NCI-H128 (cell line): ENCODE results near the gene HES4.
"Not testable (repeated sequence)": the region's sequence is repeated elsewhere in the genome, so short reads cannot be mapped to it uniquely, and the experiment has no call there.

Experiments
- DNase-seq: peaks from one replicate; lab custom pipeline; 2025; ENCODE audit not compliant: unreplicated experiment; lab: John Stamatoyannopoulos, UW

The HES4 gene

DNA sequence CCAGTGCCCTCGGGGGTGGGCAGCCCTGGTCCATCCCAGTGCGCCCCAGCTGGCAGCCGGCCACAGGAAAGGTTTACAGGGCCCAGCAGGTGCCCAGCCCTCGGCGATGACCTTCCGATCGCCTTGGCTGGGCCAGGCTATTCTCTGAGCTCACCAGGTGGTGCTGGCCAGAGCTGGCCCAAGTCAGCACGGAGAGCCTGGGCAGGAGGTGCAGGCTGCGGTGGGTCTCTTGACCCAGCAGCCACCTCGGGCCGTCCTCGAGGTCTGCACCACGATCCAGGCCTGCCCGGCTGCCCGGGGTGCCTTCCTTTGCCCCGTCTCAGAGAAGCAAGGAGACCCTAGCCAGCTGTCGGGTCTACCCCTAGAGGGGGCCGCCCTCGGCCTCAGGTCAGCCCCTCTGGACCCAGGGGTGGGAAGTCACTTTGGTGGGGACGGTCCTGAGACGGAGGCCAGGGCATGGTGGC, 18.4 kb downstream of the HES4 start:
- DNase-seq = no peak

GRCh38 chr1:980602-981395, 19.1 kb downstream of the HES4 start:
- no peak for DNase-seq

- DNase-seq = no peak
Measured at GRCh38 chr1:980137-980571, 19.7 kb downstream of the HES4 start.

DNA sequence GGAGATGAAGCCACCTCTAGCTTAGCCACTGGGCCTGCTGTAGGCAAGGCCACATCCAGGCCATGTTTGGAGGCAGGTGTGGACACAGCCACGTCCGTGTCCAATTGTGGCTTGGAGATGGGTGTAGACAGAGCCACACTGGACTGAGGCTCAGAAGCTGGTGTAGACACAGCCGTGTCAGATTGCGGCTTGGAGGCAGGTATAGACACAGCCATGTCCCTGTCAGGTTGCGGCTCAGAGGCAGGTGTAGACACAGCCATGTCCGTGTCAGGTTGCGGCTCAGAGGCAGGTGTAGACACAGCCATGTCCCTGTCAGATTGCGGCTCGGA, 20.2 kb downstream of the HES4 start:
- DNase-seq = no peak

DNA sequence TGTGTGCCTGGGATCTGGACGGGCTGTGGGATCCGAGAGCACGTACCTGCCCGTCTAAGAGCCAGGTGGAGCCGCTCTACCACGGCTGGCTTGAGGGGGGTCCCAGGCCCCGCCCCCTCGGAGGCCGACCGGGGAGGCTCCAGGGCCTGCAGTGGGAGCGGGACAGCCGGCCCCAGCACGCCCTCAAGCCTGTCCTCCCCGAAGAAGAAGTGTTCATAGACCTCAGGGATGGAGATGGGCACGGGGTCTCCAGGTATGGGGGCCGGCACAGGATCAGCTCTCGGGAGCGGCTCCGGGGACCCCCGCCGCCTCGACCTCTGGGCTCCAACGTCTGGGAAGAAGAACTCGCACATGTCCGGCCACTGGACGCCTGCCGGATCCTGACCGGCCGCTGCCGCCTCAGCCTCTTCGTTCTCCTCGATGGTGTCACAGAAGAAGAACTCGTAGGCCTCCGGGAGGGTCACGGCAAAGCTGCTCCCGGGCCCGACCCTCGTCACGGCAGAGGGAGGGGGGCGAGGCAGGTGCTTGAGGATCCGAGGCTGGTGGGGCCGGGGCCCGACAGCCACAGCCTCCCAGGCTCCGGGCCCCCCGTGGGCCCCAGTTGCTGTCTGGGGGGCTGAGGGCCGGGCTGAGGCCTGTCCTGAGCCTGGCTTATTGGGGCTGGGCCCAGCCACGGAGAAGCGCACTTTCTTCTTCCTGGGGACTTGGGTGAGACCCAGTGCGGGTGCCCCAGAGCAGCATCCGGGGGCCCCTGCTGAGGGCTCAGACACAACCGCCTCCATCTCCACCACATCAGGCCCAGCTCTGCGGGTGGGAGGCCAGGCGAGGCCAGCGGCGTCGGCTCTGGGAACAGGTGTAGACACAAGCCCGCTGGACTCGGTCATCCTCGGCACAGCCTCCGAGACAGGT, 20.8 kb downstream of the HES4 start:
- DNase-seq = no peak

DNA sequence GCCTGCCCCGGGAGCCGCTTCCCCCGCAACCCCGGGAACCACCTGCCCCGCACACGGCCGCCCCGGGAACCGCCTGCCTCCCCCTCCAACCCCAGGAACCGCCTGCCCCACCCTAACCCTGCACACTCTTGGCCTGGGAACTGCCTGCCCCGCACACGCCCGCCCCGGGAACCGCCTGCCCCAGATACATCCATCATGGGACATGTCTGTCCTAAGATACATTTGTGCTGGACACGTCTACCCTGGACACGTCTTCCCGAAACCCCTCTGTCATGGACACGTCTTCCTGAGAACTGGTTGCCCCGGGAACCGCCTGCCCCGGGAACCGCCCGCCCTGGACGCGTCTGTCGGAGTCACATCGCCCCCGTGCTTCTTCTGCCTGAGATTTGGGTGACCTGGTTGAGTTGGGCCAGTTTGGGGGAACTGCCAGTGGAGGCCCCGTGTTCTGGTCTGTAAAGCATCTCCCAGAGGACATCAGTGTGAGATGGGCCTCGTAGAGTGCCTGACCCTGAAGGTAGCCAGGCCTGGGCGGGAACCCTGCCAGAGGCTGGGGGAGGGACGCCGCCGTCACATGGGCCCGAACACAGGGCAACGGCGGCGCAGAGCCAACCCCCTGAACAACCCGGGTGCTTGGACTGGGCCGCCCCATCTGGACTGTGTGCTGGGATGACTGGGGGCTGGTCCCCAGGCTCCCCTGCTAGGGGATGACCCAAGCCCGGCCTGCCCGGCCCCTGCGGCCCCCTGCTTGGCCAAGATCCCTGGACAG, 21.6 kb downstream of the HES4 start:
- no peak for DNase-seq

DNA sequence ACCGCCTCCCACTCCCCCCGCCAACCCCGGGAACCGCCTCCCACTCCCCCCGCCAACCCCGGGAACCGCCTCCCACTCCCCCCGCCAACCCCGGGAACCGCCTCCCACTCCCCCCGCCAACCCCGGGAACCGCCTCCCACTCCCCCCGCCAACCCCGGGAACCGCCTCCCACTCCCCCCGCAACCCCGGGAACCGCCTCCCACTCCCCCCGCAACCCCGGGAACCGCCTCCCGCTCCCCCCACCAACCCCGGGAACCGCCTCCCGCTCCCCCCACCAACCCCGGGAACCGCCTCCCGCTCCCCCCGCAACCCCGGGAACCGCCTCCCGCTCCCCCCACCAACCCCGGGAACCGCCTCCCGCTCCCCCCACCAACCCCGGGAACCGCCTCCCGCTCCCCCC, 23.1 kb downstream of the HES4 start:
- DNase-seq = not testable (repeated sequence)

DNA sequence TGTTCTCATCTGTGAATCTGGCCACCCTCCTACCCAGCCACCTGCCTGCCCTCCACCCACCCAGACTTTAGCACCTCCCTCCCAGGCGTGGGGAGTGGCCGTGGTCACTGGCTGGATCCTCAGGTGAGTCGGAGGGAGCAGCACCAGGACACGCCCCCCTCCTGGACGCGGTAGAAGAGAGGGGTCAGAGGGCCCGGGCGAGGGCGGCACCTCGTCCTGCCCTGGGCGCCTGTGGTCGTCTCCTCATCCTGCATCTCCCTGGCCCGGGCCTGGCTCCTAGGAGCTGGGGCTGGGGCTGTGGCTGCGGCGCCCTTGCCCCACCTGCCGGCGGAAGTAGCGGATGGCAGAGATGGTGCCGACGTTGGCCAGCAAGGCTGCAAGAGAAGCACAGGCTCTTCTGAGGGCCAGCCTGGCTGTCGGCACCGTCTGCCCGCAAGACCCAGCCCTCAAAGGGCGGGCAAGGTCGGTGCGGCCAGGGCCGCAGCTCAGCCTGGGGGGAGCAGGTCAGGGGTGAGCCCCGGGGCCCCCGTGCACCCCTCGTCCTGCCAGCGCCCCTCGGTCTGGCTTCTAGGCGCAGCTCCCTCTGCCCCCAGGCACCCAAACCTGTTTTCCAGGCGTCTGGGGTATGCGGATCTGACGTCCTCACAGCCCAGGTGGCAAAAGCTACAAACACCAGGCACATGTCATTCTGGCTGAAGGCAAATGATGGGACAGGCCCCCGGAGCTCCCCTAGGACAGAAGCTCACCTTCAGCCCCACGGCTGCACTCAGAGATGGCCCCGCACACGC, 23.8 kb downstream of the HES4 start:
- DNase-seq = peak; percentile 49

DNA sequence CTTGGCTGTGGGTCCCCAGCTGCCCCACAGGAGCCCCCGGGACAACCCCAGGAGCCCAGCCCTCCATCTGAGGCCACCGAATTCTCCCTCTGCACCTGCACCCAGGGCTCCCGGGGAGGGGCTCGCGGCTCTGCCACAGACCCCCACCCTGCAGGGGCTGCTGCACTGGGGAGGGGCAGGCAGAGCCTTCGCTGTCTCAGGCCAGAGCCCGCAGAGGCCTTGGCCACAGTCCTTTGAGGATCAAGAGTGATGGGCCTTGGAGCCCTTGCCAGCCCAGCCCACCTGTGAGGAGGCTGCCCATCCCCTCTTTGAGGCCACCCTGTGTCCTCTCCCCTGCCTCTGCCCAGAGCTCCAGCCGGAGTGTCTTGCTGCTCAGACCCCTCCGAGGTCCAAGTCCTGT, 24.5 kb downstream of the HES4 start:
- no peak for DNase-seq

DNA sequence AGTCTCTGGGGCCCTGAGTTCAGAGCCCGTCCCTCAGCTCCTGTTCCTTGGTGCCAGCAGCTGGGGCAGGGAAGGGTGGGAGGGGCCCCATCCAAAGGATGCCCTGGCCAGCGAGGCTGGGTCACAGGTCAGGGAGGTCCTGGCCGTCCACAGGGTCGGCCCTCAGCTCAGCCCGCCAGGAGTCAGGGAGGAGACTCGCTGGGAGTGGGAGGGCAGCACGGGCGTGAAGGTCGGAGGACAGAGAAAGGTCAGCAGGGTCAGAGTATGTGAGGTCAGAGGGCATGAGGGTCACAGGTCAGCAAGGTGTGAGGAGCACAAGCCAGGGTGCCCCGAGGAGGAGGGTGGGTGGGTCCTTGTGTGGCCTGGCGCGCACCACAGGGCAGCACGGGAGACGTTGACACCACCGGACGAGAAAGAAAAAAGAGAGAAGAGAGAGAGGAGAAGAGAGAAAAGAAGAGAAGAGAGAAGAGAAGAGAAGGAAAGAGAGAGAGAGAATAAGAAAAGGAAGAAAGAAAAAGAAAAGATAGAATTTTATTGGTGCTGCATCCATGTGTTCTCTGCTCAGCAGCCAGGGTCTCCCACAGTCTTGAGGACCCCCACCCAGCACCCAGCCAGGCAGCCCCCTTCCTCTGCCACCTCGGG, 25.1 kb downstream of the HES4 start:
- DNase-seq = no peak

DNA sequence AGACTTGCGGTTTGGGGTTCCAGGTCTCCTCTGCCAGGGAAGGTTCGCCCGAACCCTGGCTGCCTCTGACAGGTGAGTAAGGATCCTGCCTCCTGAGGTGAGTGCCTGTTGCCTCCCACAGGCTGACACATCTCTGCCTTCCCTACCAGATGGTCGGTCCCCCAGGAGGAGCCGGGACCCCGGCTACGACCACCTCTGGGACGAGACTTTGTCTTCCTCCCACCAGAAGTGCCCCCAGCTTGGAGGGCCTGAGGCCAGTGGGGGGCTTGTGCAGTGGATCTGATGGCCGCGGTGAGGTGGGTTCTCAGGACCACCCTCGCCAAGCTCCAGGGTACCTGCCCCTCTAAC, 25.6 kb downstream of the HES4 start:
- DNase-seq = no peak

DNA sequence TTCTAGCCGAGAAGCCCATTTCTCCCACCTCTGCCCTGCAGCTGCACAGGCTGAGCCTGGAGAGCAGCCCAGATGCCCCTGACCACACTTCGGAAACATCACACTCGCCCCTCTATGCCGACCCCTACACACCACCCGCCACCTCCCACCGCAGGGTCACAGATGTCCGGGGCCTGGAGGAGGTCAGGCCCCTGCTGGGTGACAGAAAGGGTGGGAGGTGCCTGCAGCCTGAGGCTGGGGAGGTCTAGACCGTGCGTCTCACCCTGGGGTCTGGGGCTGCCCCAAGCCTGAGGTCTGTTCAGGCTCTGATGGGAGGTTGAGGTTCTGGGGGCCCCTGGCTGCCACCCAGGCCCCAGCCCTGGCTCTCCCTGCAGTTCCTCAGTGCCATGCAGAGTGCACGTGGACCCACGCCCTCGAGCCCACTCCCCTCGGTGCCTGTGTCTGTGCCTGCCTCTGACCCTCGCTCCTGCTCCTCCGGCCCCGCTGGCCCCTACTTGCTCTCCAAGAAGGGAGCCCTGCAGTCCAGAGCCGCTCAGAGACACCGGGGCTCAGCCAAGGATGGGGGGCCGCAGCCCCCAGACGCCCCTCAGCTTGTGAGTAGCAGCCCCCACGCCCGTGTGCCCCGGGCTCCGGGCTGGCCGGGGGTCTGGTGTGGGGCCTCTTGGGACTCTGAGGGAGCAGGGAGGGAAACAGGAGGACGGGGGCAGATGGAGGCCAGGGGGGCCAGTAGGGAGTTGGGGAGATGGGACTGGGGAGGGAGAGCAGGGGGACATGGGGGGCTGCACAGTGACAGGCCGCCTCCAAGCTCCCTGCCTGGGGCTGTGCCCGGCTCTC, 26.2 kb downstream of the HES4 start:
- DNase-seq = no peak

GRCh38 chr1:972726-973458, 27.0 kb downstream of the HES4 start:
- DNase-seq = no peak

GRCh38 chr1:971751-972506, 28.0 kb downstream of the HES4 start:
- no peak for DNase-seq

- DNase-seq = no peak
Measured at GRCh38 chr1:970973-971730, 28.7 kb downstream of the HES4 start.

- DNase-seq = no peak
Measured at GRCh38 chr1:970242-970972, 29.5 kb downstream of the HES4 start.
